Endothelial cell of umbilical vein (primary cell): Measurements from ENCODE around the gene AURKAIP1. TPM values are rescaled to one million over a fixed set of nuclear protein-coding genes. Genes with fewer than 3 reads are reported as not detected.

Source experiments
- BruUV-seq: library from RNA; stranded (reverse); fragments of 400-500 nt; replicated peaks from 2 replicates; lab custom pipeline; 2021; lab: Mats Ljungman, UMichigan
- CTCF ChIA-PET: fragments of 300-600, 350-600 bp; sonication (Branson Sonifier 250); formaldehyde crosslinking; loops from one replicate; lab custom pipeline; 2021; ENCODE audit warnings: antibody characterized with exemption, inconsistent platforms; lab: Charles Lee
- POLR2A ChIA-PET: fragments of 300-600, 350-600 bp; sonication (Branson Sonifier 250); formaldehyde crosslinking; loops from one replicate; lab custom pipeline; 2021; ENCODE audit warnings: antibody characterized with exemption, inconsistent platforms; lab: Charles Lee
- DNase-seq: peaks from one replicate; pipeline ENCODE4 v3.0.0-alpha.2; 2011; ENCODE audit warnings: low read depth, low spot score
- FAIRE-seq: peaks from 2 replicates; lab custom pipeline; 2011; peaks lifted over from hg19 to GRCh38; lab: Jason Lieb, UNC
- H2AFZ ChIP-seq: 2 replicates; pipeline ENCODE4 v1.6.0; 2012; ENCODE audit warnings: low read depth, low read length, control low read depth, inconsistent platforms
- H3K27ac ChIP-seq: 2 replicates; pipeline ENCODE4 v1.5.1; 2011; ENCODE audit warnings: low read depth, mild to moderate bottlenecking, control low read depth, low read length, moderate library complexity; ENCODE audit not compliant: insufficient read depth
- H3K27me3 ChIP-seq, 2 experiments: 2 replicates each; pipeline versions ENCODE4 v1.6.0 to v1.6.1; 2011; ENCODE audit warnings: low read length in 2 of 2, mixed read lengths in 1 of 2; ENCODE audit not compliant: control insufficient read depth in 2 of 2, insufficient read depth in 2 of 2
- H3K36me3 ChIP-seq, 2 experiments: 2 replicates in 1 of 2; 3 replicates in 1 of 2; pipeline ENCODE4 v1.5.1; 2011; ENCODE audit warnings: low read length in 2 of 2, mild to moderate bottlenecking in 1 of 2, moderate library complexity in 1 of 2; ENCODE audit not compliant: control insufficient read depth in 2 of 2, insufficient read depth in 2 of 2; ENCODE audit errors: extremely low read depth in 1 of 2
- H3K4me1 ChIP-seq: 3 replicates; pipeline ENCODE4 v1.5.1; 2011; ENCODE audit warnings: mild to moderate bottlenecking, low read length; ENCODE audit not compliant: control insufficient read depth, insufficient read depth; ENCODE audit errors: extremely low read depth
- H3K4me2 ChIP-seq: 2 replicates; pipeline ENCODE4 v1.6.1; 2011; ENCODE audit warnings: low read length, control low read depth, mixed read lengths; ENCODE audit not compliant: insufficient read depth
- H3K4me3 ChIP-seq, 3 experiments: fragments of 200-600 bp in 1 of 3; sonication (generic), shearing (Covaris generic) in 1 of 3; replicated peaks in 1 of 3; 2 replicates each; pipeline ENCODE4 v1.5.1; 2011 to 2016; ENCODE audit warnings: control low read depth in 3 of 3, low read length in 3 of 3, mild to moderate bottlenecking in 2 of 3, inconsistent platforms in 1 of 3, low read depth in 1 of 3, moderate library complexity in 1 of 3; ENCODE audit not compliant: insufficient read depth in 1 of 3
- H3K79me2 ChIP-seq: 2 replicates; pipeline ENCODE4 v1.6.0; 2012; ENCODE audit warnings: low read length, inconsistent platforms; ENCODE audit not compliant: control insufficient read depth, insufficient read depth
- H3K9ac ChIP-seq: replicated peaks from 2 replicates; pipeline ENCODE3; 2011; ENCODE audit warnings: low read length, control low read depth; ENCODE audit not compliant: insufficient read depth; ENCODE audit errors: extremely low read depth
- H3K9me1 ChIP-seq: replicated peaks from 3 replicates; pipeline ENCODE4 v1.6.0; 2011; ENCODE audit warnings: mild to moderate bottlenecking, low read length; ENCODE audit not compliant: control insufficient read depth, insufficient read depth; ENCODE audit errors: extremely low read depth
- H3K9me3 ChIP-seq: replicated peaks from 2 replicates; pipeline ENCODE4 v1.5.1; 2012; ENCODE audit warnings: low read length, inconsistent platforms; ENCODE audit not compliant: control insufficient read depth, insufficient read depth
- H4K20me1 ChIP-seq: replicated peaks from 2 replicates; pipeline ENCODE3; 2011; ENCODE audit warnings: mild to moderate bottlenecking, low read length; ENCODE audit not compliant: control insufficient read depth, insufficient read depth; ENCODE audit errors: extremely low read depth
- EZH2 ChIP-seq: IDR thresholded peaks from 2 replicates; pipeline ENCODE4 v1.6.1; 2012; ENCODE audit warnings: borderline replicate concordance, low read depth, mild to moderate bottlenecking, moderate library complexity, low read length, inconsistent platforms; ENCODE audit not compliant: severe bottlenecking
- FOS ChIP-seq: IDR thresholded peaks from 2 replicates; pipeline ENCODE4 v1.6.1; 2011; ENCODE audit warnings: mild to moderate bottlenecking, low read length, moderate library complexity, borderline replicate concordance; ENCODE audit not compliant: insufficient read depth
- GATA2 ChIP-seq: IDR thresholded peaks from 2 replicates; pipeline ENCODE4 v1.7.0; 2011; ENCODE audit warnings: low read depth, mild to moderate bottlenecking, moderate library complexity, mixed read lengths, low read length; ENCODE audit not compliant: insufficient read length, insufficient read depth
- JUN ChIP-seq: IDR thresholded peaks from 2 replicates; pipeline ENCODE4 v1.6.1; 2011; ENCODE audit warnings: borderline replicate concordance, low read depth; ENCODE audit not compliant: insufficient read length, insufficient read depth
- MYC ChIP-seq: IDR thresholded peaks from one replicate; pipeline ENCODE4 v1.6.1; 2011; ENCODE audit warnings: mild to moderate bottlenecking, low read depth, low read length
- POLR2A ChIP-seq: IDR thresholded peaks from 2 replicates; pipeline ENCODE4 v1.6.1; 2012; ENCODE audit warnings: low read depth, mild to moderate bottlenecking, control low read depth, low read length
- POLR2AphosphoS5 ChIP-seq: IDR thresholded peaks from 2 replicates; pipeline ENCODE4 v1.6.1; 2012; ENCODE audit warnings: low read depth, mild to moderate bottlenecking, control low read depth, low read length, moderate library complexity; ENCODE audit not compliant: insufficient read depth
- dilution Hi-C: fragments of 300-500 bp; cut with MboI; formaldehyde crosslinking; loops from one replicate; pipeline ENCODE4 v1.15.0; 2019; ENCODE audit warnings: low sequenced_read_pairs; ENCODE audit not compliant: extremely low pct_ligation_motif_present
- intact Hi-C: fragments of 100-400 bp; cut with micrococcal nuclease; formaldehyde crosslinking; loops from one replicate; pipeline ENCODE4 v1.10.0; 2022
- polyA plus RNA-seq, 4 experiments: library from polyadenylated mRNA; depleted of rRNA in 3 of 4; stranded (reverse) in 3 of 4; unstranded in 1 of 4; fragments of >200 nt; gene quantifications; 2 replicates each; pipeline versions ENCODE4 v1.2.1 to v1.2.3, GENCODE V29; 2011 to 2012; ENCODE audit warnings: missing spikeins in 1 of 4
- total RNA-seq: library from RNA; stranded (reverse); gene quantifications from 2 replicates; pipeline ENCODE4 v1.2.3, GENCODE V29; 2021
- TF ChIP-seq, protein P1 (sequence below), 2 donors: IDR thresholded peaks; 1 replicate in 1 of 2; 2 replicates in 1 of 2; pipeline ENCODE4 v1.5.1; 2011; ENCODE audit warnings: low read length in 2 of 2, mild to moderate bottlenecking in 2 of 2, moderate library complexity in 2 of 2, control low read depth in 1 of 2, inconsistent platforms in 1 of 2, low read depth in 1 of 2; ENCODE audit not compliant: insufficient read depth in 1 of 2; ENCODE audit errors: extremely low read depth in 1 of 2
- TF ChIP-seq, protein P2 (sequence below): IDR thresholded peaks from 2 replicates; pipeline ENCODE4 v1.6.1; 2011; ENCODE audit not compliant: insufficient read depth, insufficient read length

Gene AURKAIP1
- total and polyA plus RNA-seq, 2 donors (not counting 3 experiments of a cell fraction or from before 2014, with no cell fraction given) = 73.3 to 151 TPM

- CTCF ChIA-PET = interaction anchor here (1.0 to 2.9 kb wide), 2 partner anchors 9 to 16 kb away, joined by 3 to 8 read pairs; no protein-coding TSS in a partner anchor
- Histone ChIP-seq H3K79me2 (no peaks in the 10 kb centered on the region), H3K9me3 (no peaks in the 10 kb centered on the region), H4K20me1 (no peaks in the 10 kb centered on the region), H3K9me1 (no peaks in the 10 kb centered on the region), H3K36me3 (no peaks in the 10 kb centered on the region), H3K4me3 (no peak overlapping the region), H3K27me3 (no peaks in the 10 kb centered on the region), H3K4me1 (peaks cover 3% of the 10 kb centered on the region), H3K9ac (no peak overlapping the region), H3K27ac (no peak overlapping the region), H3K4me2 (no peak overlapping the region), H2AFZ (no peak overlapping the region)
- TF ChIP-seq, protein P1, sequence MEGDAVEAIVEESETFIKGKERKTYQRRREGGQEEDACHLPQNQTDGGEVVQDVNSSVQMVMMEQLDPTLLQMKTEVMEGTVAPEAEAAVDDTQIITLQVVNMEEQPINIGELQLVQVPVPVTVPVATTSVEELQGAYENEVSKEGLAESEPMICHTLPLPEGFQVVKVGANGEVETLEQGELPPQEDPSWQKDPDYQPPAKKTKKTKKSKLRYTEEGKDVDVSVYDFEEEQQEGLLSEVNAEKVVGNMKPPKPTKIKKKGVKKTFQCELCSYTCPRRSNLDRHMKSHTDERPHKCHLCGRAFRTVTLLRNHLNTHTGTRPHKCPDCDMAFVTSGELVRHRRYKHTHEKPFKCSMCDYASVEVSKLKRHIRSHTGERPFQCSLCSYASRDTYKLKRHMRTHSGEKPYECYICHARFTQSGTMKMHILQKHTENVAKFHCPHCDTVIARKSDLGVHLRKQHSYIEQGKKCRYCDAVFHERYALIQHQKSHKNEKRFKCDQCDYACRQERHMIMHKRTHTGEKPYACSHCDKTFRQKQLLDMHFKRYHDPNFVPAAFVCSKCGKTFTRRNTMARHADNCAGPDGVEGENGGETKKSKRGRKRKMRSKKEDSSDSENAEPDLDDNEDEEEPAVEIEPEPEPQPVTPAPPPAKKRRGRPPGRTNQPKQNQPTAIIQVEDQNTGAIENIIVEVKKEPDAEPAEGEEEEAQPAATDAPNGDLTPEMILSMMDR (IDR thresholded peaks at IDR 0.05; ENCODE audit: extremely low read depth in 1 of 2, insufficient read depth in 1 of 2, low read depth in 1 of 2, low read length in 2 of 2) = no peak
- no peak for TF ChIP-seq JUN
- no peak for TF ChIP-seq POLR2A
- no peak for TF ChIP-seq MYC
- TF ChIP-seq FOS = no peak
- TF ChIP-seq POLR2AphosphoS5 = no peak
- TF ChIP-seq, protein P2, sequence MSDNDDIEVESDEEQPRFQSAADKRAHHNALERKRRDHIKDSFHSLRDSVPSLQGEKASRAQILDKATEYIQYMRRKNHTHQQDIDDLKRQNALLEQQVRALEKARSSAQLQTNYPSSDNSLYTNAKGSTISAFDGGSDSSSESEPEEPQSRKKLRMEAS = no peak
- TF ChIP-seq GATA2 = no peak
- TF ChIP-seq EZH2 = no peak
- intact Hi-C loops (no loop called here), dilution Hi-C loops (no loop called here)
- POLR2A ChIA-PET = no interaction called here
- no TSS peak for BruUV-seq
- FAIRE-seq = no peak
- no peak for DNase-seq
Measured at GRCh38 chr1:1424707-1425106, 49.7 kb upstream of the AURKAIP1 start.
